ENCODE data around the gene LRRC27.

The LRRC27 gene

GRCh38 chr10:132301371-132302330 is 30.3 kb upstream of the LRRC27 start:
- DNase-seq = no peak

GRCh38 chr10:132302421-132303310 is 29.3 kb upstream of the LRRC27 start:
- DNase-seq = no peak

GRCh38 chr10:132303361-132304115 is 28.5 kb upstream of the LRRC27 start:
- no peak for DNase-seq

GRCh38 chr10:132304756-132305509 is 27.1 kb upstream of the LRRC27 start:
- no peak for DNase-seq

- DNase-seq = no peak
Observed at GRCh38 chr10:132305654-132306342, 26.2 kb upstream of the LRRC27 start.

- no peak for DNase-seq
Observed at GRCh38 chr10:132306343-132306685, 25.7 kb upstream of the LRRC27 start.

GRCh38 chr10:132306864-132307751 is 24.9 kb upstream of the LRRC27 start:
- peak in 1 of 14 donors; percentile 46 for DNase-seq

- DNase-seq = peak; percentile 49 to 93 (median 87)
Observed at GRCh38 chr10:132307823-132308586, 24.0 kb upstream of the LRRC27 start, which contains the start of gene STK32C. Gene STK32C (minus strand): TSS chr10:132307950. CDS start chr10:132307833, 117 bp downstream.

- no peak for DNase-seq
Observed at GRCh38 chr10:132308587-132309470, 23.2 kb upstream of the LRRC27 start.

- DNase-seq = no peak
Observed at GRCh38 chr10:132309471-132309865, 22.5 kb upstream of the LRRC27 start.

- no peak for DNase-seq
Observed at GRCh38 chr10:132309879-132310591, 22.0 kb upstream of the LRRC27 start.

- DNase-seq = no peak
Observed at GRCh38 chr10:132310701-132311337, 21.2 kb upstream of the LRRC27 start.

GRCh38 chr10:132311338-132311939 is 20.6 kb upstream of the LRRC27 start:
- no peak for DNase-seq

- no peak for DNase-seq
Observed at GRCh38 chr10:132313305-132313704, 18.7 kb upstream of the LRRC27 start.

GRCh38 chr10:132313865-132314264 is 18.1 kb upstream of the LRRC27 start:
- no peak for DNase-seq

- no peak for DNase-seq
Observed at GRCh38 chr10:132314336-132314735, 17.7 kb upstream of the LRRC27 start.

Measured in C1 segment of cervical spinal cord (tissue), 14 donors.